ENCODE data around the gene SPEM2. TPM values are rescaled to one million over a fixed set of nuclear protein-coding genes. Genes with fewer than 3 reads are reported as not detected.

SPEM2 gene
- total RNA-seq, 1 donor from 2014 or later, result 0.14 TPM

DNA sequence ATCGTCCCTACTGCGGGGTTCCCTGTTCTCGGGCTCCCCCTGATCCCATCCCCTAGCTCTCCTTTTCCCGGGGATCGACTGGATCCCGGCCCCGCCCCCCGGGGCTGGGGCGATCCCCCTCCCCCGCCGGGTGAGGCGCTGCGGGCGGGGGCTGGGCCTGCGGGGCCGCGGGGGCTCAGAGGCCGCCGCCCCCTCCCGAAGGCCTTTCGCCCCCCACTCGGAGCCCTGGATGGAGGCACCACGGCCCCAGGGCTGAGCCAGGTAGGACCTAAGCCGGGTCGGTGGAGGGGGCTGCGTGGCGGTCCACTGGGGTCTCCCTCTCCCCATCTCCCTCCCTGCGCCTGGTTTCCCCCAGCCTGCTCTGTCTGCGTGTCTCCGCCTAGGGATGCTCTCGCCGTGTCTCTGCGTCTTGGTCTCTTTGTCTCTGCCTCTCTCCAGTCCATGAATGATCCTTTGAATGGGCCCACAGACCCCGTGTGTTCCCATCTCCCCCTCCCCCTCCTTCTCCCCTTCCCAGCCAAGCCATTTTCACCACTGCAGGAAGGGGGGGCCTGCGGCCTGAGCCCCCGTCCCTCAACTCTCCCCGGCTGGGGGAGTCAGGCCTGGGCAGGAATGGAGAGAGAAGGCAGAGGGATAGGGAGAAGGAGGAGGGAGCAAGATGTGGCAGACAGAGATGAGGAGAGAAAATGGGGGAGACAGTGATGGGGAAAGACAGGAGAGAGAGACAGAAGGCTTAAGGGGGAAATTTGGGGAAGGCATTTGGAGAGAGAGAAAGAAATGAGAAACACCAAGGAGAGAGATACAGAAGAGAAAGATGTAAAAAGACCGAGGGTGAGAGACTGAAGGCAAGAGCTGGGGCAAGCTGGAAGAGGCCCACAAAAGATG, 19.8 kb upstream of the SPEM2 start:
- H3K27ac ChIP-seq (ENCODE audit: low read depth, low read length), result peak overlapping the region; percentile 14
- peak overlapping the region; percentile 75 for H2AFZ ChIP-seq (ENCODE audit: low read depth, low read length)

GRCh38 chr17:7406235-7406825, 19.1 kb upstream of the SPEM2 start:
- Mint-ChIP-seq H3K4me3 (ENCODE audit: unreplicated experiment) (peak overlapping the region; percentile 96), H3K4me1 (ENCODE audit: low read depth, unreplicated experiment) (peaks cover 14% of the 10 kb centered on the region), H3K9me3 (ENCODE audit: unreplicated experiment) (no peaks in the 10 kb centered on the region), H3K27ac (ENCODE audit: unreplicated experiment) (no peak overlapping the region), H3K36me3 (ENCODE audit: low read depth, unreplicated experiment) (peaks cover 18% of the 10 kb centered on the region), H3K27me3 (ENCODE audit: low read depth, unreplicated experiment) (no peaks in the 10 kb centered on the region)
- Histone ChIP-seq H3K36me3 (ENCODE audit: insufficient read depth, low read length) (peaks cover 3% of the 10 kb centered on the region), H3K4me2 (ENCODE audit: low read length) (peak overlapping the region; percentile 97), H3K27me3 (ENCODE audit: insufficient read depth, low read length) (no peaks in the 10 kb centered on the region), H2AFZ (ENCODE audit: low read depth, low read length) (no peak overlapping the region), H3K27ac (ENCODE audit: low read depth, low read length) (no peak overlapping the region), H4K20me1 (ENCODE audit: insufficient read depth, low read length) (peaks cover 25% of the 10 kb centered on the region), H3K4me3 (ENCODE audit: insufficient read depth, low read depth, low read length) (peak overlapping the region; percentile 72), H3K4me1 (ENCODE audit: insufficient read depth, low read length) (peaks cover 13% of the 10 kb centered on the region), H3K79me2 (ENCODE audit: insufficient read depth, low read length) (peaks cover 24% of the 10 kb centered on the region), H3K9me3 (ENCODE audit: insufficient read depth, low read depth, low read length) (no peaks in the 10 kb centered on the region), H3K9ac (ENCODE audit: low read length) (peak overlapping the region; percentile 84)
- FAIRE-seq (no peak), DNase-seq (ENCODE audit: low read depth) (no peak)
- TF ChIP-seq EZH2 (IDR thresholded peaks at IDR 0.05; ENCODE audit: insufficient read depth, low read length) (no peak), CTCF (IDR thresholded peaks at IDR 0.05; ENCODE audit: insufficient read depth, low read depth, low read length) (no peak)

More for the DNA sequence above, 19.8 kb upstream of the SPEM2 start:
- H3K4me1 Mint-ChIP-seq (ENCODE audit: low read depth, unreplicated experiment), result peaks cover 18% of the 10 kb centered on the region
- peaks cover 3% of the 10 kb centered on the region for H3K36me3 ChIP-seq (ENCODE audit: insufficient read depth, low read length)
- H3K79me2 ChIP-seq (ENCODE audit: insufficient read depth, low read length), result peaks cover 24% of the 10 kb centered on the region
- H3K9me3 Mint-ChIP-seq (ENCODE audit: unreplicated experiment), result no peaks in the 10 kb centered on the region
- peak overlapping the region; percentile 78 for H3K27ac Mint-ChIP-seq (ENCODE audit: unreplicated experiment)
- peaks cover 15% of the 10 kb centered on the region for H3K36me3 Mint-ChIP-seq (ENCODE audit: low read depth, unreplicated experiment)
- H3K27me3 Mint-ChIP-seq (ENCODE audit: low read depth, unreplicated experiment), result no peaks in the 10 kb centered on the region
- H3K4me3 Mint-ChIP-seq (ENCODE audit: unreplicated experiment), result peak overlapping the region; percentile 96
- H3K9ac ChIP-seq (ENCODE audit: low read length), result peak overlapping the region; percentile 84
- no peaks in the 10 kb centered on the region for H3K27me3 ChIP-seq (ENCODE audit: insufficient read depth, low read length)
- FAIRE-seq, result no peak
- TF ChIP-seq CTCF (IDR thresholded peaks at IDR 0.05; ENCODE audit: insufficient read depth, low read depth, low read length) (no peak), EZH2 (IDR thresholded peaks at IDR 0.05; ENCODE audit: insufficient read depth, low read length) (no peak)
- H3K4me2 ChIP-seq (ENCODE audit: low read length), result peak overlapping the region; percentile 97
- H3K4me1 ChIP-seq (ENCODE audit: insufficient read depth, low read length), result peaks cover 13% of the 10 kb centered on the region
- H4K20me1 ChIP-seq (ENCODE audit: insufficient read depth, low read length), result peaks cover 24% of the 10 kb centered on the region
- no peak for DNase-seq (ENCODE audit: low read depth)
- no peaks in the 10 kb centered on the region for H3K9me3 ChIP-seq (ENCODE audit: insufficient read depth, low read depth, low read length)
- peak overlapping the region; percentile 72 for H3K4me3 ChIP-seq (ENCODE audit: insufficient read depth, low read depth, low read length)

Measured in astrocyte (in vitro differentiated cells and primary cell).